Right lobe of liver (tissue), 6 donors: Measurements from ENCODE around the gene PRKAR1B. TPM values are rescaled to one million over a fixed set of nuclear protein-coding genes. Genes with fewer than 3 reads are reported as not detected.

Experiments used
- ATAC-seq, 4 donors: fragments of 200-7000 bp; cut with Tn5 transposase; one replicate each; pipeline ENCODE4 v1.9.1; 2020; ENCODE audit warnings: mild to moderate bottlenecking in 4 of 4, moderate library complexity in 4 of 4
- DNase-seq, 3 donors: peaks; one replicate each; pipeline ENCODE4 v3.0.0-alpha.2; 2020
- H3K27ac ChIP-seq, 3 donors: fragments of 200-600 bp; one replicate each; pipeline ENCODE4 v1.8.0; 2022
- H3K27me3 ChIP-seq, 2 donors: fragments of 200-600 bp; one replicate each; pipeline ENCODE4 v1.8.0; 2022
- H3K36me3 ChIP-seq, 4 donors: fragments of 200-600 bp; sonication (generic) in 1 of 4; one replicate each; pipeline versions ENCODE4 v1.5.1 to v1.8.0; 2017 to 2022; ENCODE audit warnings: control low read depth in 1 of 4
- H3K4me1 ChIP-seq, 4 donors: fragments of 200-600 bp; sonication (generic) in 1 of 4; one replicate each; pipeline versions ENCODE4 v1.5.1 to v1.8.0; 2017 to 2022; ENCODE audit warnings: control low read depth in 1 of 4
- H3K4me3 ChIP-seq, 3 donors: fragments of 200-600 bp; one replicate each; pipeline ENCODE4 v1.8.0; 2022
- H3K9me3 ChIP-seq, 4 donors: fragments of 200-600 bp; sonication (generic) in 1 of 4; one replicate each; pipeline versions ENCODE4 v1.5.1 to v1.8.0; 2017 to 2022; ENCODE audit warnings: control low read depth in 1 of 4
- CTCF ChIP-seq, 4 donors: fragments of 200-600 bp in 3 of 4; fragments of 450-650 bp in 1 of 4; IDR thresholded peaks; one replicate each; pipeline versions ENCODE4 v1.5.1 to v1.8.0; 2016 to 2022; ENCODE audit warnings: antibody characterized with exemption in 4 of 4, mild to moderate bottlenecking in 2 of 4
- POLR2A ChIP-seq: fragments of 450-650 bp; IDR thresholded peaks from one replicate; pipeline ENCODE4 v1.6.1; 2017; ENCODE audit warnings: antibody characterized with exemption, mild to moderate bottlenecking
- WGBS: methylation state at CpG from one replicate; pipeline ENCODE4 v1.1.6; 2018; ENCODE audit warnings: low coverage, low lambda C conversion rate; ENCODE audit not compliant: insufficient coverage; ENCODE audit errors: missing lambda C conversion rate; 5-methylcytosine and 5-hydroxymethylcytosine counted together
- intact Hi-C, 2 donors: fragments of 100-400 bp; cut with DNase I; formaldehyde crosslinking; loops; one replicate each; pipeline versions ENCODE4 v1.11.2 to v1.14.1; 2022
- total RNA-seq, 6 experiments: library from RNA; depleted of rRNA in 2 of 6; stranded (reverse); fragments of >200 nt in 2 of 6; fragmentation: NEBNext Ultra II Directional in 3 of 6; extraction: Animal tissue kit (Norgen Biotek cat#: 25700) in 3 of 6; gene quantifications; one replicate each; pipeline versions ENCODE4 v1.1.0 to v1.2.4, GENCODE V29; 2016 to 2023
- donor health status: DM: no; HTN: yes; CAD: no.
- donor health status: DM: no; HTN: no; CAD: no.
- donor health status: DM: no; HTN: no; CAD: no.
- donor health status: DM: no; HTN: yes; CAD: no.
- donor health status: DM: no; HTN: yes; CAD: no.

PRKAR1B gene
- total RNA-seq, 6 experiments from 2014 or later, result 4.7 to 20.8 (median 11.3) TPM

GRCh38 chr7:506391-506831 lies 220.7 kb downstream of the PRKAR1B start:
- WGBS, result no CpG with 5 or more reads among the region's 11 CpGs
- H3K36me3 ChIP-seq, result no peaks in the 10 kb centered on the region
- peaks cover 0 to 17% (median 7%) of the 10 kb centered on the region in 4 donors for H3K4me1 ChIP-seq
- no peak overlapping the region for H3K27ac ChIP-seq
- H3K4me3 ChIP-seq, result no peak overlapping the region
- intact Hi-C loops, result no loop called here
- H3K9me3 ChIP-seq, result no peaks in the 10 kb centered on the region
- peak; percentile 18 to 51 (median 43) for DNase-seq
- TF ChIP-seq POLR2A, result no peak
- TF ChIP-seq CTCF (IDR thresholded peaks at IDR 0.05), result no peak
- ATAC-seq, result no peak
- no peaks in the 10 kb centered on the region for H3K27me3 ChIP-seq

- H3K4me3 ChIP-seq, result no peak overlapping the region
- TF ChIP-seq POLR2A (no peak), CTCF (IDR thresholded peaks at IDR 0.05) (no peak)
- H3K27ac ChIP-seq, result peak overlapping the region in 2 of 3 donors; percentile 61 to 93
- intact Hi-C loops, result no loop called here
- H3K9me3 ChIP-seq, result no peaks in the 10 kb centered on the region
- no peaks in the 10 kb centered on the region for H3K27me3 ChIP-seq
- DNase-seq (peak; percentile 13 to 38 (median 36)), ATAC-seq (no peak)
- no peaks in the 10 kb centered on the region for H3K36me3 ChIP-seq
- H3K4me1 ChIP-seq, result peaks cover 0 to 17% (median 7%) of the 10 kb centered on the region in 4 donors
- WGBS, result 63% methylated on average over 4 of the region's 16 CpGs
These were observed 221.9 kb downstream of the PRKAR1B start for GRCh38 chr7:505171-505570.

GRCh38 chr7:504221-505111 lies 222.6 kb downstream of the PRKAR1B start:
- Histone ChIP-seq H3K27ac (peak overlapping the region; percentile 61 to 93 (median 69)), H3K27me3 (no peaks in the 10 kb centered on the region), H3K9me3 (no peaks in the 10 kb centered on the region), H3K4me1 (peaks cover 0 to 17% (median 7%) of the 10 kb centered on the region in 4 donors), H3K36me3 (no peaks in the 10 kb centered on the region), H3K4me3 (no peak overlapping the region)
- 80% methylated on average over 1 of the region's 34 CpGs for WGBS
- intact Hi-C loops, result no loop called here
- no peak for TF ChIP-seq CTCF (IDR thresholded peaks at IDR 0.05)
- no peak for TF ChIP-seq POLR2A
- DNase-seq (peak; percentile 55 to 64 (median 57)), ATAC-seq (peak in 3 of 4 donors; percentile 8 to 59 (median 36))

GRCh38 chr7:503575-504111 lies 223.4 kb downstream of the PRKAR1B start:
- peak; percentile 90 to 98 (median 96) for ATAC-seq
- peak; percentile 58 for TF ChIP-seq POLR2A
- no peak for TF ChIP-seq CTCF (IDR thresholded peaks at IDR 0.05)
- peak; percentile 91 to 97 (median 96) for DNase-seq
- Histone ChIP-seq H3K9me3 (no peaks in the 10 kb centered on the region), H3K27ac (peak overlapping the region; percentile 61 to 93 (median 69)), H3K4me3 (no peak overlapping the region), H3K4me1 (peaks cover 0 to 17% (median 7%) of the 10 kb centered on the region in 4 donors), H3K27me3 (no peaks in the 10 kb centered on the region), H3K36me3 (no peaks in the 10 kb centered on the region)
- WGBS, result 60% methylated on average over 1 of the region's 20 CpGs
- intact Hi-C loops, result no loop called here
